ENCODE results near the gene THOP1. TPM values are rescaled to one million over a fixed set of nuclear protein-coding genes. Genes with fewer than 3 reads are reported as not detected.

The THOP1 gene
- total and polyA plus RNA-seq, 10 donors = 31.0 to 96.2 (median 42.8) TPM

DNA sequence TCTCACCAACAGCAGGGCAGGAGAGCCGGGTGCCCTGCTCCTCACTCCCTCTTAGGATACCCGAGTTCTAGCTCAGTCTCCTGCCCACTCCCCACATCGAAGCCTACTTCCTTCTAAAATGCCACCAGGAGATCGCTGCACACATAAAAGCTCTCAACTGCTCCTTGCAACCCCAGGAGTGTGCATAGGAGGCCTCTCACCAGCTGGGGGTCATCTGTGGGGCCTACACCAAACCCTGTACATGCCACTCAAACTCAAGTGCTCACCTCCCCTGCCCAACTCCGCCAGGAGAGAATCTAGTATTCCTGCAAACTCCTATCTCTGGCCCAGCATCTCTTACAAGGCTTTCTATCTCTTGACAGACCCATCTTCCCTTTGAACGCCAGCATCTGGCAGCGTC lies 5.0 kb upstream of the THOP1 start:
- DNase-seq = no peak
- Histone ChIP-seq H3K4me3 (no peak overlapping the region), H3K36me3 (peaks cover 0 to 34% (median 0%) of the 10 kb centered on the region in 6 donors), H3K27me3 (replicated peaks in 1 of 7) (no peaks in the 10 kb centered on the region), H3K9me3 (no peaks in the 10 kb centered on the region), H3K4me1 (peaks cover 41 to 86% (median 71%) of the 10 kb centered on the region in 6 donors), H3K27ac (peak overlapping the region in 2 of 8 donors; percentile 9 to 17)
- TF ChIP-seq POLR2AphosphoS5 (IDR thresholded peaks at IDR 0.05) = no peak
- TF ChIP-seq, protein P1, sequence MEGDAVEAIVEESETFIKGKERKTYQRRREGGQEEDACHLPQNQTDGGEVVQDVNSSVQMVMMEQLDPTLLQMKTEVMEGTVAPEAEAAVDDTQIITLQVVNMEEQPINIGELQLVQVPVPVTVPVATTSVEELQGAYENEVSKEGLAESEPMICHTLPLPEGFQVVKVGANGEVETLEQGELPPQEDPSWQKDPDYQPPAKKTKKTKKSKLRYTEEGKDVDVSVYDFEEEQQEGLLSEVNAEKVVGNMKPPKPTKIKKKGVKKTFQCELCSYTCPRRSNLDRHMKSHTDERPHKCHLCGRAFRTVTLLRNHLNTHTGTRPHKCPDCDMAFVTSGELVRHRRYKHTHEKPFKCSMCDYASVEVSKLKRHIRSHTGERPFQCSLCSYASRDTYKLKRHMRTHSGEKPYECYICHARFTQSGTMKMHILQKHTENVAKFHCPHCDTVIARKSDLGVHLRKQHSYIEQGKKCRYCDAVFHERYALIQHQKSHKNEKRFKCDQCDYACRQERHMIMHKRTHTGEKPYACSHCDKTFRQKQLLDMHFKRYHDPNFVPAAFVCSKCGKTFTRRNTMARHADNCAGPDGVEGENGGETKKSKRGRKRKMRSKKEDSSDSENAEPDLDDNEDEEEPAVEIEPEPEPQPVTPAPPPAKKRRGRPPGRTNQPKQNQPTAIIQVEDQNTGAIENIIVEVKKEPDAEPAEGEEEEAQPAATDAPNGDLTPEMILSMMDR (IDR thresholded peaks at IDR 0.05 in 8 of 11, conservative IDR thresholded peaks at IDR 0.05 in 3 of 11) = no peak
- WGBS, 5 donors = 85 to 93% (median 89%) methylated on average over 7 of the region's 7 CpGs
- intact Hi-C loops (cut with DNase I; ENCODE audit: low total_unique reads) = no loop called here

- intact Hi-C loops (cut with DNase I; ENCODE audit: low total_unique reads) = no loop called here
- no peak for TF ChIP-seq POLR2AphosphoS5 (IDR thresholded peaks at IDR 0.05)
- H3K27ac ChIP-seq = peak overlapping the region; percentile 55 to 97 (median 94)
- no peak for DNase-seq
- H3K36me3 ChIP-seq = peaks cover 0 to 22% (median 0%) of the 10 kb centered on the region in 6 donors
- peak overlapping the region; percentile 74 to 91 (median 88) for H3K4me3 ChIP-seq
- WGBS, 5 donors = 0 to 4% (median 3%) methylated on average over 24 of the region's 24 CpGs
- H3K9me3 ChIP-seq = no peaks in the 10 kb centered on the region
- no peaks in the 10 kb centered on the region for H3K27me3 ChIP-seq (replicated peaks in 1 of 7)
- H3K4me1 ChIP-seq = peaks cover 37 to 89% (median 71%) of the 10 kb centered on the region in 6 donors
Measured at GRCh38 chr19:2782329-2782935, 2.9 kb upstream of the THOP1 start.

GRCh38 chr19:2782936-2783780 lies 2.1 kb upstream of the THOP1 start, which contains the start of gene SGTA:
TSS of gene SGTA (minus strand) at chr19:2783273. CDS start at chr19:2769068, 14,205 bp downstream.
- peaks cover 0 to 14% (median 0%) of the 10 kb centered on the region in 6 donors for H3K36me3 ChIP-seq
- WGBS, 5 donors = 1 to 2% (median 1%) methylated on average over 43 to 68 of the region's 68 CpGs

GRCh38 chr19:2783781-2784145 lies 1.5 kb upstream of the THOP1 start:
- intact Hi-C loops (cut with DNase I; ENCODE audit: low total_unique reads) = no loop called here
- TF ChIP-seq, protein P1 (IDR thresholded peaks at IDR 0.05 in 8 of 11, conservative IDR thresholded peaks at IDR 0.05 in 3 of 11) = no peak
- no peak for TF ChIP-seq POLR2A (IDR thresholded peaks at IDR 0.05)
- TF ChIP-seq POLR2AphosphoS5 (IDR thresholded peaks at IDR 0.05) = no peak
- Histone ChIP-seq H3K4me1 (peaks cover 37 to 90% (median 70%) of the 10 kb centered on the region in 6 donors), H3K27me3 (replicated peaks in 1 of 7) (no peaks in the 10 kb centered on the region), H3K9me3 (no peaks in the 10 kb centered on the region), H3K27ac (peak overlapping the region in 7 of 8 donors; percentile 88 to 97 (median 95)), H3K4me3 (peak overlapping the region in 5 of 8 donors; percentile 87 to 91 (median 89)), H3K36me3 (peaks cover 0 to 12% (median 0%) of the 10 kb centered on the region in 6 donors)
- WGBS, 5 donors = 76 to 84% (median 78%) methylated on average over 7 of the region's 7 CpGs
- no peak for DNase-seq

More at GRCh38 chr19:2782936-2783780, 2.1 kb upstream of the THOP1 start, which contains the start of gene SGTA:
- no peaks in the 10 kb centered on the region for H3K9me3 ChIP-seq
- TF ChIP-seq, protein P1 (IDR thresholded peaks at IDR 0.05 in 8 of 11, conservative IDR thresholded peaks at IDR 0.05 in 3 of 11) = peak; percentile 44 to 83 (median 73)
- peak; percentile 94 to 96 (median 94) for TF ChIP-seq POLR2AphosphoS5 (IDR thresholded peaks at IDR 0.05)
- TF ChIP-seq POLR2A (IDR thresholded peaks at IDR 0.05) = peak in 1 of 3 donors; percentile 38
- intact Hi-C loops (cut with DNase I; ENCODE audit: low total_unique reads) = no loop called here
- no peaks in the 10 kb centered on the region for H3K27me3 ChIP-seq (replicated peaks in 1 of 7)
- H3K4me1 ChIP-seq = peaks cover 37 to 94% (median 72%) of the 10 kb centered on the region in 6 donors
- H3K27ac ChIP-seq = peak within 1 kb of the TSS; percentile 55 to 97 (median 94)
- H3K4me3 ChIP-seq = peak within 1 kb of the TSS; percentile 74 to 91 (median 88)
- peak; percentile 98 for DNase-seq
